ENCODE data around the gene GLT8D1. TPM values are rescaled to one million over a fixed set of nuclear protein-coding genes. Genes with fewer than 3 reads are reported as not detected.

The GLT8D1 gene
- total and polyA plus RNA-seq, 2 of the 13 experiments (the other 11 are each of a cell fraction or from before 2014, with no cell fraction given): 110 to 121 TPM

GRCh38 chr3:52651592-52651991 lies 54.0 kb downstream of the GLT8D1 start:
- intact Hi-C loops (cut with micrococcal nuclease; ENCODE audit: unreplicated experiment): no loop called here
- CTCF ChIA-PET (ENCODE audit: low intra/inter-chr PET ratio, low total read pairs): no interaction called here
- peaks cover 11 to 62% of the 10 kb centered on the region in 2 experiments for H3K36me3 ChIP-seq (replicated peaks in 1 of 2; ENCODE audit: control insufficient read depth in 1 of 2, insufficient read depth in 2 of 2, low read length in 2 of 2)

GRCh38 chr3:52650439-52650838 lies 55.2 kb downstream of the GLT8D1 start:
- 100% methylated on average over 1 of the region's 1 CpG for WGBS (ENCODE audit: low lambda C conversion rate)
- DNase-seq (ENCODE audit: low spot score): no peak
- Histone ChIP-seq H3K36me3 (replicated peaks in 1 of 2; ENCODE audit: control insufficient read depth in 1 of 2, insufficient read depth in 2 of 2, low read length in 2 of 2) (peaks cover 9 to 62% of the 10 kb centered on the region in 2 experiments), H3K27me3 (ENCODE audit: control insufficient read depth in 1 of 2, insufficient read depth in 2 of 2, low read length in 2 of 2) (no peaks in the 10 kb centered on the region), H4K20me1 (ENCODE audit: insufficient read depth, low read length) (no peaks in the 10 kb centered on the region), H3K4me2 (ENCODE audit: low read depth, low read length) (no peak overlapping the region), H3K4me1 (ENCODE audit: insufficient read depth, low read length) (no peaks in the 10 kb centered on the region), H3K79me2 (ENCODE audit: insufficient read depth, low read length) (no peaks in the 10 kb centered on the region), H3K27ac (ENCODE audit: extremely low read length, insufficient read depth, low read length) (no peak overlapping the region), H2AFZ (ENCODE audit: low read length) (no peak overlapping the region), H3K9me3 (ENCODE audit: low read length) (no peaks in the 10 kb centered on the region), H3K9ac (ENCODE audit: insufficient read depth, low read depth, low read length) (no peak overlapping the region), H3K4me3 (replicated peaks in 1 of 3; ENCODE audit: insufficient read depth in 1 of 3, low read depth in 2 of 3, low read length in 3 of 3) (no peak overlapping the region)
- ChIA-PET POLR2A (no interaction called here), CTCF (ENCODE audit: low intra/inter-chr PET ratio, low total read pairs) (no interaction called here)
- no TSS peak for BruUV-seq (replicated peaks)
- no peak for FAIRE-seq
- in situ Hi-C loops (cut with HindIII; ENCODE audit: extremely low pct_ligation_motif_present, low pct_unique_long_range_greater_than_20kb): no loop called here
- intact Hi-C loops (cut with micrococcal nuclease; ENCODE audit: unreplicated experiment): no loop called here
- no peak for ATAC-seq
- TF ChIP-seq MTERF4 (CRISPR knock-in tag; IDR thresholded peaks at IDR 0.05) (no peak), HNRNPL (IDR thresholded peaks at IDR 0.05; ENCODE audit: low read depth, low read length) (no peak), ZNF740 (CRISPR knock-in tag; IDR thresholded peaks at IDR 0.05) (no peak), ATF2 (CRISPR knock-in tag; IDR thresholded peaks at IDR 0.05) (no peak), ZNF180 (CRISPR knock-in tag; IDR thresholded peaks at IDR 0.05; ENCODE audit: borderline replicate concordance, low read depth) (no peak), KMT2A (CRISPR knock-in tag; IDR thresholded peaks at IDR 0.05) (no peak), ZBTB14 (CRISPR knock-in tag; IDR thresholded peaks at IDR 0.05) (no peak), ZBED4 (CRISPR knock-in tag; IDR thresholded peaks at IDR 0.05; ENCODE audit: borderline replicate concordance) (no peak), PHB2 (IDR thresholded peaks at IDR 0.05; ENCODE audit: partially characterized antibody) (no peak), MEF2D (CRISPR knock-in tag; IDR thresholded peaks at IDR 0.05) (no peak)

More at GRCh38 chr3:52651592-52651991, 54.0 kb downstream of the GLT8D1 start:
- Histone ChIP-seq H3K27ac (ENCODE audit: extremely low read length, insufficient read depth, low read length) (no peak overlapping the region), H3K9ac (ENCODE audit: insufficient read depth, low read depth, low read length) (no peak overlapping the region), H3K27me3 (ENCODE audit: control insufficient read depth in 1 of 2, insufficient read depth in 2 of 2, low read length in 2 of 2) (no peaks in the 10 kb centered on the region), H2AFZ (ENCODE audit: low read length) (no peak overlapping the region), H3K9me3 (ENCODE audit: low read length) (no peaks in the 10 kb centered on the region), H3K4me3 (replicated peaks in 1 of 3; ENCODE audit: insufficient read depth in 1 of 3, low read depth in 2 of 3, low read length in 3 of 3) (no peak overlapping the region), H3K4me2 (ENCODE audit: low read depth, low read length) (no peak overlapping the region), H3K4me1 (ENCODE audit: insufficient read depth, low read length) (no peaks in the 10 kb centered on the region), H3K79me2 (ENCODE audit: insufficient read depth, low read length) (no peaks in the 10 kb centered on the region), H4K20me1 (ENCODE audit: insufficient read depth, low read length) (no peaks in the 10 kb centered on the region)
- ATAC-seq: no peak
- no peak for FAIRE-seq
- in situ Hi-C loops (cut with HindIII; ENCODE audit: extremely low pct_ligation_motif_present, low pct_unique_long_range_greater_than_20kb): no loop called here
- no peak for DNase-seq (ENCODE audit: low spot score)
- BruUV-seq (replicated peaks): no TSS peak
- TF ChIP-seq CEBPB (IDR thresholded peaks at IDR 0.05; ENCODE audit: borderline replicate concordance, low read depth, low read length): peak; percentile 13; the same call in 1 of the 2 replicates
- no peak for TF ChIP-seq KDM1A (CRISPR knock-in tag; IDR thresholded peaks at IDR 0.05)
- TF ChIP-seq ZNF383 (CRISPR knock-in tag; IDR thresholded peaks at IDR 0.05; ENCODE audit: borderline replicate concordance): no peak
- POLR2A ChIA-PET: interaction anchor here (0.6 kb wide), 1 partner anchor 27 kb away, joined by 3 read pairs; no protein-coding TSS in a partner anchor

All from HepG2 (cell line).